Measurements from ENCODE around the gene IGFBP1.
"Not testable (repeated sequence)": the region's sequence is repeated elsewhere in the genome, so short reads cannot be mapped to it uniquely, and the experiment has no call there.

The IGFBP1 gene

GRCh38 chr7:45888185-45888992, at the start of gene IGFBP1:
Gene IGFBP1, plus strand, starts transcription at chr7:45888488. Its CDS starts 165 bp downstream, at chr7:45888653.
- FAIRE-seq = no peak

GRCh38 chr7:45838852-45839251, 49.4 kb upstream of the IGFBP1 start:
- not testable (repeated sequence) for FAIRE-seq

GRCh38 chr7:45841926-45842717, 46.2 kb upstream of the IGFBP1 start:
- FAIRE-seq = not testable (repeated sequence)

DNA sequence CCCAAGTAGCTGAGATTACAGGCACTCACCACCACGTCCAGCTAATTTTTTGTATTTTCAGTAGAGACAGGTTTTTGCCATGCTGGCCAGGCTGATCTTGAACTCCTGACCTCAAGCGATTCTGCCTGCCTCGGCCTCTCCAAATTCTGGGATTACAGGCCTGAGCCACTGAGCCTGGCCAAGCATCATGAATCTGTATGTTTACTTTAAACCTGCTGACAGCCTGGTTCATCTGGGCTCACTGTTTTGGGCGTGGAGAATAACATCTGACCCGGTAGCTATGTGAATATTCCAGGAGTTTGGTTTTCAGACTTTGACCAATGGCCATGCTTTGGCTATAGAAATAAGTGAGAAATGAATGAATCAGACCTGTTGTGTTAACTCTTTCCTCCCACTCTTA, 41.8 kb upstream of the IGFBP1 start:
- FAIRE-seq = not testable (repeated sequence)

DNA sequence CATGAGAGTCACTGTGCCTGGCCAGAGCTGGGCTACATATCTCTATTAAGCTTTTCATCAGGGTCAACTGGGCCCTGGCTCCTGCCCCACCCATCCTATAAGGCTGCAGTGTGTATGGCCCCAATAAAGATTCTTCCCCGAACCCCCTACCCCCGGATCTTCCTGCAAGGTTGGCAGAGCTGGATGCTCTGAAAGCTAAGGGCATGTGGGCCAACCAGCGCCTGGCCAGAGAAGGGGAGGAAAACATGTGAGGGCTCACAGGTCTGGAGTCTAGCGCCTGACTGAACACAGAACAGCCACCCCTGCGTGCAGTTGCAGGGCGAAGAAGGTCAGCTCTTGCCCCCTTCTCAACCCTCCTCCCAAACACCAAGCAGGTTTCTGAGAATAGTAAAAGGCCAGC, 39.6 kb upstream of the IGFBP1 start:
- not testable (repeated sequence) for FAIRE-seq

GRCh38 chr7:45852984-45853383, 35.3 kb upstream of the IGFBP1 start:
- FAIRE-seq = not testable (repeated sequence)

DNA sequence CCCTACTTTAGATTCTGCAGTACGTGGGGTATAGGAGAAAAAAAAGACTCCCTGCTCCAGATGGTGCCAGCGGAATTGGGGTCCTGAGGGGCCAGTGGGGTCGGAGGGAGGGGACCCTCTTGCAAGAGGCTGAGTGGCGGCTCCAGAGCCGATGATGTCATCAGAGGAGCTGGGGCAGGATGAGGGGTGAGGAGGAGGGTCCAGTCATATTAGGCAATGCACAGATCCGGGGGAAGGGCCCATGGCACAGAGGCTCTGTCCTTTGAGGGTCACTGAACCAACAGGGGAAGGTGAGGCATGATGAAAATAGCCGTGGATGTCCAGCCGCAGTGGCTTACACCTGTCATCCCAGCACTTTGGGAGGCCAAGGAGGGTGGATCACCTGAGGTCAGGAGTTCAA, 34.8 kb upstream of the IGFBP1 start:
- not testable (repeated sequence) for FAIRE-seq

DNA sequence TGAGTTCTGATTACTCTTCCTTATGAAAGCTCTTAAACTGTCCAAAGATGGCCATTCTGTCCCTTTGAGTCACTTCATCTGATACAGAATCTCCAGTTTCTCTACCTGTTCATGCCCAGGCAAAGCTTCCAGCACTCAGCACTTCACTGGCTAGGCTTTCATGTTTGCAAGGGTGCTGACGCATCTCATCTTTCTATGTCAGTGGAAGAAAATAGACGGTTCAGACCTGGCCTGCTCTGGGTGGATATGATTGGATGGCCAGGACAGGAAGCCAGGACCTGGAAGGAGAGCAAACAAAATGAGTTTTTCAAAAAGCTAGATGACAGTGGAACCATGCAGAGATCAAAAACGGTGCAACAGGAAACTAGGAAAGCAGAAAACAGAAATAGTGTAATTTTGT, 32.6 kb upstream of the IGFBP1 start:
- not testable (repeated sequence) for FAIRE-seq

DNA sequence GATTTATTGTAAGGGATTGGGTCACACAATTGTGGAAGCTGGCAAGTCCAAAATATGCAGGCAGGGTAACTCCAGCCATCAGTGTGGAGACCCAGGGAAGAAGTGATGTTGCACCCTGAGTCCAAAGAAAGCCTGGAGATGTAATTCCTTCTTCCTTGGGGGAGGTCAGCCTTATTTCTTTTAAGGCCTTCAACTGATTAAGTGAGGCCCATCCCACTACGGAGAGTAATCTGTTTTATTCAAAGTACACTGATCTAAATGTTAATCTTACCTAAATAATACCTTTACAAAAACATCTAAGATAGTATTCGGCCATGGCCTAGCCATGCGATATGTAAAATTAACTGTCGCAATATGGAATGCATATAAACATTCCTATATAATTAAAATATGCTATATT, 31.4 kb upstream of the IGFBP1 start:
- FAIRE-seq = not testable (repeated sequence)

DNA sequence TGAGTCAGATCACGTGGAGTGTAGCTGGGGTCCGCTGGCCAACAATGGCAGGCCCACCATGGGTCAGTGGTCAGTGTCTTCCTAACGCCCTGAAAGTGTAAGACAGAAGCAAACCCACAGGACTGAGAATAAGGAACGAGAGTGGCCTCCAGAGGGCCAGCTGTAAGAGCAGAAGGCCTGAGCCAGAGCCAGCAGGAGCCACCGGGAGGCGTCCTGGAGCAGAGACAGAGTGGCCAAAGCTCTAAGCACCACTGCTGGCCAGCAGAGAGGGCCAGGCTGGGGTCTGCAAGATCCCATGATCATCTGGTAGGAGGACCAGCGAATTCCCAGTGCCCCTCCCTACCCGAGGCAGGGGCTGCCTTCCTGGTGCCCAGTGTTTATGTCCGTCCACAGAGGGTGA, 24.6 kb upstream of the IGFBP1 start:
- FAIRE-seq = no peak

GRCh38 chr7:45865594-45866410, 22.5 kb upstream of the IGFBP1 start:
- no peak for FAIRE-seq

- FAIRE-seq = no peak
These were observed 20.8 kb upstream of the IGFBP1 start for GRCh38 chr7:45867471-45867870.

DNA sequence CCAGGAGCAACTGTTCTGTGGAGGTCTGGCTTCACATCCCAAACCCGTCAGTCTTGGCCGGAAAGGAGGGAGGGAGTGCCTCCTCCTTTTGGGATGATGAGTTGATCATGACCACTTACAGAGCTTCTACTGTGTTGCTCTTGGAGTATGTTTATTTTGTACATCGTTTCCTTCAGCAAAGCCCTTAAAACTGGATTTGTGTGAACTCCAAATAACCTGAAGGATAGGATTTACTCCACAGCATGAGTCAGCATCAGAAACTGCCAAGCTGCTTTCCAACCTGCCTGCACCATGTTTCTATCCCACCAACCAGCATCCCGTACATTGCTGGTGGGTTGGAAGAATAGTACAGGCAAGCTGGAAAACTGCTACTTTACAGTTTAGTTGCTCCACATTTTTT, 18.9 kb upstream of the IGFBP1 start:
- FAIRE-seq = no peak

DNA sequence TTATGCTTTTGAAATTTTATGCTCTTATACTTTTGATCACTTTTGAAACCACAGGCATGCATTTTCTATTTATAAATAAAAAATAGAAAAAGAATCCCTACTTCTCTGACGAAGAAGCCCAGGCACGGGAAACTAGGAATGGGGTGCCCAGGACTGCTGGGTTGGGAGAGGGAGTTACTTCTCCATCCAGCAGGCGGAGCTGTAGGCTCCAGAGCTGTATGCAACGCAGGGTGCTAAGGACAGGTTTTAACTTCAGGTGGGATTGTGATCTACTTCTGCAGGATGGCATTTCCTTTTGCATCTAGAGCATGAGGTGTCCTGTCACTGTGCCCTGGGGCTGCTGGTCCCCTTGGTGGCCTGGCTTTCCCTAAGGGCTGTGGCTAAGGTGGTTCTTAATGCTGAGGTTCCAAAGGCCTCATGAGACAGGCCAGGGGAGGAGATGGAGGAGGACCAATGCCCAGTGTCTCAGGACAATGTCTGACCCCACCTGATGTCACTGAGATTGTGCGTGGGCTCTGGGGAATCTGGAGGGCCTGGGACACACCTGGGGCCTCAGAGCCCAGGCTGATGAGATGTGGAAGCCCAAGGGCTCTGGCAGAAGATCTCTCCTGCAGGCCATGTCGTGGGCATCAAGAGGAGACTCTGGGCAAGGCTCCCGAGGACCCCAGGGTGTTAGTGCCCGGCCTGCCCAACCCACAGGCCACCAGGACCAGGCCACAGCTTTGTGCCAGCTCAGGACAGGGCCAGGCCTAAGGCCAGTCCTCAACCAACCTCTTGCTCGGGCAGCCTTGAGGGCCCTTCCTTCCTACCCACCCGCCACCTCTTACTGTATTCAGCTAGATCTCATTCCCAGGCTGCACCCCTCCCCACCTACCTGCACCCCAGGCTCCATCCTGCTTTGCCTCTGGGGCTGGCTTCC, 15.9 kb upstream of the IGFBP1 start:
- FAIRE-seq = no peak

DNA sequence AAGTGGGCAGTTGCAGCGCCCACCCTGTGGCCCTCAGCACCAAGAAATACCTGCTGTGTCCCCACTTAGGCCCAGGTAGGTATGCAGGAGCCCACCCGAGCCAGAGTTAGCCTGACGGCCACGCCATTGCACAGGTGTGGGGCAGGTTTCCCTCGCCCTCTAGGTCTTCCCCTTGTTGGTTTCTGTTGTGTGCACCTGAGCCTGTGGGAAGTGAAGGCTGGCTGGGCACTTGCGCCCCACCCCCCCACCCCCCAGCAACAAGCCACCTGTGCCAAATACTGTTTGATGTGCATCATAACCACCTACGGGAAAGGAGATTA, 15.3 kb upstream of the IGFBP1 start, which contains the start of gene CCDC201:
TSS of gene CCDC201 (minus strand) at position 48 of the 320 bp plus-strand sequence. CDS start 75 bp downstream, outside the sequence.
- FAIRE-seq = no peak

- FAIRE-seq = no peak
These were observed 14.9 kb upstream of the IGFBP1 start for GRCh38 chr7:45873355-45873754.

- FAIRE-seq = no peak
These were observed 13.7 kb upstream of the IGFBP1 start for GRCh38 chr7:45874408-45875131.

GRCh38 chr7:45876519-45876918, 11.8 kb upstream of the IGFBP1 start:
- FAIRE-seq = no peak

GRCh38 chr7:45878457-45879144, 9.7 kb upstream of the IGFBP1 start:
- no peak for FAIRE-seq

DNA sequence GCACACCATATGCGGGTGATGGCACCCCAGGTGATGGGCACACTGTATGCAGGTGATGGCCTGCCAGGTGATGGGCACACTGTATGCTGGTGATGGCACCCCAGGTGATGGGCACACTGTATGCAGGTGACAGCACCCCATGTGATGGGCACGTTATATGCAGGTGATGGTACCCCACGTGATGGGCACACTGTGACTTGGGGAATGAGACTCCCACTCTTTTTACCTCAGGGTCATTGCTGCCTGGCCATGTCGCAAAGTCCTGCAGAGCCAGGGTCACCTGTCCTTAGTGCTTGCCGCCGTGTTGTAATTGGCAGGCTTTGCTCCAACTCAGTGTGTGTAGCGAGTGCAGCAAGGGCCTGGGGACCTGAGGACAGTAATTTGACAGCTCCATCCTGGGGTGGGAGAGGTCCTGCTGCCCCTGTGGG, 7.8 kb upstream of the IGFBP1 start:
- FAIRE-seq = no peak

Measured in endometrium (tissue), 2 donors.